Hepatocyte (in vitro differentiated cells): ENCODE measurements around the gene RXFP3. TPM values are rescaled to one million over a fixed set of nuclear protein-coding genes. Genes with fewer than 3 reads are reported as not detected.
A peak's percentile ranks its signal among the peaks of the same experiment; 100 is the strongest.

Experiments
- DNase-seq: peaks from one replicate; pipeline ENCODE4 v3.0.0-alpha.2; 2016; ENCODE audit warnings: low spot score
- H2AFZ ChIP-seq: fragments of 200-600 bp; sonication (generic); 2 replicates; pipeline ENCODE4 v1.6.0; 2016; ENCODE audit warnings: antibody characterized with exemption, mild to moderate bottlenecking
- H3K27ac ChIP-seq: fragments of 200-600 bp; sonication (generic); 2 replicates; pipeline ENCODE4 v1.5.1; 2016; ENCODE audit warnings: mild to moderate bottlenecking
- H3K27me3 ChIP-seq: fragments of 200-600 bp; sonication (generic); 2 replicates; pipeline ENCODE4 v1.6.1; 2016
- H3K36me3 ChIP-seq: fragments of 200-600 bp; sonication (generic); replicated peaks from 2 replicates; pipeline ENCODE4 v1.5.1; 2016; ENCODE audit warnings: low read depth; ENCODE audit not compliant: insufficient read depth
- H3K4me1 ChIP-seq: fragments of 200-600 bp; sonication (generic); 2 replicates; pipeline ENCODE4 v1.5.1; 2016; ENCODE audit warnings: mild to moderate bottlenecking, moderate library complexity; ENCODE audit not compliant: insufficient read depth
- H3K4me2 ChIP-seq: fragments of 200-600 bp; sonication (generic); 2 replicates; pipeline ENCODE4 v1.6.0; 2016
- H3K4me3 ChIP-seq: fragments of 200-600 bp; sonication (generic); 2 replicates; pipeline ENCODE4 v1.5.1; 2016; ENCODE audit warnings: mild to moderate bottlenecking
- H3K79me2 ChIP-seq: fragments of 200-600 bp; sonication (generic); 2 replicates; pipeline ENCODE4 v1.6.0; 2017; ENCODE audit warnings: mild to moderate bottlenecking
- H3K9me2 ChIP-seq: fragments of 200-600 bp; sonication (generic); replicated peaks from 2 replicates; pipeline ENCODE4 v1.6.0; 2017; ENCODE audit warnings: mild to moderate bottlenecking; ENCODE audit not compliant: insufficient read depth
- H3K9me3 ChIP-seq: fragments of 200-600 bp; sonication (generic); 2 replicates; pipeline ENCODE4 v1.5.1; 2016; ENCODE audit warnings: low read depth, mild to moderate bottlenecking
- H4K20me1 ChIP-seq: fragments of 200-600 bp; sonication (generic); 2 replicates; pipeline ENCODE4 v1.6.0; 2016; ENCODE audit warnings: mild to moderate bottlenecking; ENCODE audit not compliant: insufficient read depth, poor library complexity, severe bottlenecking
- EZH2 ChIP-seq: fragments of 200-600 bp; sonication (generic); IDR thresholded peaks from 2 replicates; pipeline ENCODE4 v1.6.1; 2016; ENCODE audit warnings: antibody characterized with exemption, mild to moderate bottlenecking, borderline replicate concordance
- EZH2phosphoT487 ChIP-seq: fragments of 200-600 bp; sonication (generic); IDR thresholded peaks from one replicate; pipeline ENCODE4 v1.6.1; 2018; ENCODE audit warnings: antibody characterized with exemption, mild to moderate bottlenecking, low read depth, moderate library complexity; ENCODE audit not compliant: unreplicated experiment, severe bottlenecking
- WGBS: methylation state at CpG from one replicate; pipeline ENCODE4 v1.1.6; 2016; ENCODE audit warnings: low lambda C conversion rate; ENCODE audit errors: missing lambda C conversion rate; 5-methylcytosine and 5-hydroxymethylcytosine counted together
- polyA plus RNA-seq: library from polyadenylated mRNA; unstranded; fragments of >200 nt; fragmentation: Nextera tagmentation; extraction: Ambion mirVana; gene quantifications from 2 replicates; pipeline ENCODE4 v1.2.1, GENCODE V29; 2016
- total RNA-seq: library from RNA; depleted of rRNA; stranded (reverse); fragments of >200 nt; gene quantifications from 2 replicates; pipeline ENCODE4 v1.2.3, GENCODE V29; 2014
- TF ChIP-seq, protein P1 (sequence below): fragments of 200-600 bp; sonication (generic); IDR thresholded peaks from 2 replicates; pipeline ENCODE4 v1.5.1; 2016; ENCODE audit warnings: antibody characterized with exemption, mild to moderate bottlenecking; ENCODE audit not compliant: poor library complexity

The RXFP3 gene
- total and polyA plus RNA-seq, 2 experiments from 2014 or later: not detected

DNA sequence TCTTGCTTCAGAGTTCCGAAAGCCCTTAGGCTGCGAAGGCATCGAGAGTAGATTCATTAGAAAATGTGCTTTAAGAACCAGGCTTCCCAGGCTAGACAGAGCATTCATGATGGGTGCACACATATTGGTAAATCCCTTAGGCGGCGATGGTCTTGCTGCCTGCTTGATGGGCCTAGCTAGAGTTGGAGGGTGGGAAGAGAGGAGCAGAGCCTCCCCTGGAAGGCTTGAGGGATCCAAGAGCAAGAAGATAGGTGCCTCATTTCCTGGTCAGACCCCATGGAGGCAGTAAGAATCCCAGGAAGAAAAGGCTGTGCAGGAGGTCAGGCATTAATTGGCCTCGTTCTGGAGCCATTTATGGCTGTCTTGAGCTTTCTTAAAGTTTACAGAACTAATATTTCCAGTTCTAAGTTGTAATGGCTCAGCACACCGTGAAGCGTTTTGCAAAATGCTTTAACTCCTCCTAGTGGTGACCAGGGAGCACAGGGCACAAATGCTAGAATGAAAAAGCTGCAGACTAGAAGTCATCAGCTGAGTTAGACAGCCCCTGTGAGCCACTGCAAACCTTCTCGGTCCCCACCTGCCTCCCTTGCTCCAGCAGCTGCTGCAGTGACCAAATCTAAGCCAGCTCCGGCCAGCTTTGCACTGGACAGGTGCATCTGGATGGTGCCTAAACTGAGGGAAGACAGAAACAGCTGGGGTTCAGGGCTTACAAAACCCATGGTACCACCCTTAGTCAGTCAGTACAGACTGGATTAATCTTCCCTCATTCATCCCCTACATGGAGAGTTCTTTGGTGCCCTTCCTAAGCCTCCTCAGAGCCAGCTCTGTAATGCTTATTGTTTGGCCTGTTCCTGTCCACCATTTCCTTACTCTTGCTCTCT, 33.6 kb downstream of the RXFP3 start:
- Histone ChIP-seq H3K4me1 (no peaks in the 10 kb centered on the region), H3K27me3 (no peaks in the 10 kb centered on the region), H3K36me3 (no peaks in the 10 kb centered on the region), H3K27ac (no peak overlapping the region), H3K4me3 (no peak overlapping the region), H3K9me2 (no peaks in the 10 kb centered on the region), H3K4me2 (no peak overlapping the region), H3K79me2 (no peaks in the 10 kb centered on the region), H4K20me1 (no peaks in the 10 kb centered on the region), H3K9me3 (no peaks in the 10 kb centered on the region), H2AFZ (no peak overlapping the region)
- 52% methylated on average over 10 of the region's 10 CpGs for WGBS
- TF ChIP-seq EZH2phosphoT487 (no peak), EZH2 (no peak)
- TF ChIP-seq, protein P1, sequence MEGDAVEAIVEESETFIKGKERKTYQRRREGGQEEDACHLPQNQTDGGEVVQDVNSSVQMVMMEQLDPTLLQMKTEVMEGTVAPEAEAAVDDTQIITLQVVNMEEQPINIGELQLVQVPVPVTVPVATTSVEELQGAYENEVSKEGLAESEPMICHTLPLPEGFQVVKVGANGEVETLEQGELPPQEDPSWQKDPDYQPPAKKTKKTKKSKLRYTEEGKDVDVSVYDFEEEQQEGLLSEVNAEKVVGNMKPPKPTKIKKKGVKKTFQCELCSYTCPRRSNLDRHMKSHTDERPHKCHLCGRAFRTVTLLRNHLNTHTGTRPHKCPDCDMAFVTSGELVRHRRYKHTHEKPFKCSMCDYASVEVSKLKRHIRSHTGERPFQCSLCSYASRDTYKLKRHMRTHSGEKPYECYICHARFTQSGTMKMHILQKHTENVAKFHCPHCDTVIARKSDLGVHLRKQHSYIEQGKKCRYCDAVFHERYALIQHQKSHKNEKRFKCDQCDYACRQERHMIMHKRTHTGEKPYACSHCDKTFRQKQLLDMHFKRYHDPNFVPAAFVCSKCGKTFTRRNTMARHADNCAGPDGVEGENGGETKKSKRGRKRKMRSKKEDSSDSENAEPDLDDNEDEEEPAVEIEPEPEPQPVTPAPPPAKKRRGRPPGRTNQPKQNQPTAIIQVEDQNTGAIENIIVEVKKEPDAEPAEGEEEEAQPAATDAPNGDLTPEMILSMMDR: peak; percentile 77
- peak; percentile 68 for DNase-seq

DNA sequence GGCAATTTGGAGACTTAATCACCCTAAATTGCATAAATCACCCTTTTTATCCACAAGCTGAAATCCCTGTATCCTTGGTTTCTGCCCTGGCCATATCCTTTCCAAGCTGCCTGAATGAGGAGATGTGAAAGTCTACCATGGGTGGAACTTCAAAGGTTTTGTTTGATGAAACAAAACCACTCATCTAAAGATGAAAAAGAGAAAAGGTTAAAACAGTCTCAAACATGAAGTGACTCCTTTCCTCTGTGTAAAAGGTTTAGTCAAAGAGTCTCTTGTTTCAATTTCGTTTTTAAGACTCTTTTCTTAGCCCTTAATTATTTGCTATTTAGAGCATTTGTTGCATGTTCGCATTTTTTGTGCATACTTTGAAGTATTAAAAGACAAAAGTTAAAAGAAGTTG, 37.1 kb downstream of the RXFP3 start:
- DNase-seq: no peak
- TF ChIP-seq, protein P1: no peak
- no peak for TF ChIP-seq EZH2
- no peak for TF ChIP-seq EZH2phosphoT487
- H3K36me3 ChIP-seq: no peaks in the 10 kb centered on the region
- H3K4me2 ChIP-seq: no peak overlapping the region
- H3K4me1 ChIP-seq: no peaks in the 10 kb centered on the region
- no peaks in the 10 kb centered on the region for H3K9me3 ChIP-seq
- H3K79me2 ChIP-seq: no peaks in the 10 kb centered on the region
- 85% methylated on average over 2 of the region's 2 CpGs for WGBS
- H3K27me3 ChIP-seq: no peaks in the 10 kb centered on the region
- H2AFZ ChIP-seq: no peak overlapping the region
- H3K9me2 ChIP-seq: no peaks in the 10 kb centered on the region
- no peak overlapping the region for H3K4me3 ChIP-seq
- no peaks in the 10 kb centered on the region for H4K20me1 ChIP-seq
- no peak overlapping the region for H3K27ac ChIP-seq

DNA sequence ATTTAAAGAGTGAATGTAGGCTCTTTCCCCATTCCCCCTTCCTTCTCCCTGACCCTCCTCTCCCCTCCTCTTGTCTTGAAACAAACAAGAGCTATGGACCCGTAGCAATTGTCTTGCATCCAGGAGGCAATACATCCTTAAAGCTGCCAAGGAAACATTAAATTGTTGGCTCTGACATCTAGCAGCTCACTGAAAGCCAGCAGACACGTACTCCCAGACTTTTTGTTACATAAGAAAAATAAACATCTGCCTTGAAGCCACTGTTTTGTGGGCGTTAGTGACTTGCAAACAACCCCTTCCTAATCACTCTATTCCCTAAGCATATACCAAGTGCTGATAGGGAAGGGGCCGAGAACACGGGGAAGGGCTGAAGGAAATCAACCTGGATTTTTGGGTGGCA, 39.7 kb downstream of the RXFP3 start:
- H3K4me2 ChIP-seq: no peak overlapping the region

More for the DNA sequence above, 39.7 kb downstream of the RXFP3 start:
- no peaks in the 10 kb centered on the region for H3K4me1 ChIP-seq
- no peak overlapping the region for H2AFZ ChIP-seq
- 31% methylated on average over 5 of the region's 5 CpGs for WGBS
- no peaks in the 10 kb centered on the region for H4K20me1 ChIP-seq
- DNase-seq: peak; percentile 5
- no peaks in the 10 kb centered on the region for H3K36me3 ChIP-seq
- no peaks in the 10 kb centered on the region for H3K79me2 ChIP-seq
- H3K4me3 ChIP-seq: no peak overlapping the region
- H3K9me2 ChIP-seq: no peaks in the 10 kb centered on the region
- H3K27ac ChIP-seq: no peak overlapping the region
- no peaks in the 10 kb centered on the region for H3K27me3 ChIP-seq
- TF ChIP-seq EZH2phosphoT487: no peak
- no peak for TF ChIP-seq EZH2
- TF ChIP-seq, protein P1: no peak
- no peaks in the 10 kb centered on the region for H3K9me3 ChIP-seq
